T follicular helper cell (primary cell): ENCODE measurements around the gene ASCL1.

Experiments
- DNase-seq: peaks from one replicate; pipeline ENCODE4 v3.0.0-alpha.2; 2020; ENCODE audit warnings: low read depth

The ASCL1 gene

DNA sequence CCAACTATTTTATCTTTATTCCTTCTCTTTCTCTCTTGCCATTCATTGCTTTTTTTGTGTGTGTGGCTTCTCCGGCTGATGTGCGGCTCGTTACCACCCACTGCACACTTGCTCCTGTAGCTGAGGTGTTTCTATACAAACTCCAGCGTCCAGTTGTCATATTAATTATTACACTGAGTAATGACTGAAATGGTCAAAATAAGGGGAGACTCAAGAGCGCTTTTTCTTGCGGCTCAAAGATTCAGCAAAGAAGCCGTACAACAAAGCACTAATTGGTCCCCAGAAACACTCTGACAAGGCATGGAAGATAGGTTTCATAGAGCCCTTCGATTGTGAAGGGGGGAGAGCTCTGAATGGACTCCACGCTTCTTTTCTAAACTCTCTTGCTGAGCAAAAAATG lies 5.6 kb upstream of the ASCL1 start:
- DNase-seq = no peak

DNA sequence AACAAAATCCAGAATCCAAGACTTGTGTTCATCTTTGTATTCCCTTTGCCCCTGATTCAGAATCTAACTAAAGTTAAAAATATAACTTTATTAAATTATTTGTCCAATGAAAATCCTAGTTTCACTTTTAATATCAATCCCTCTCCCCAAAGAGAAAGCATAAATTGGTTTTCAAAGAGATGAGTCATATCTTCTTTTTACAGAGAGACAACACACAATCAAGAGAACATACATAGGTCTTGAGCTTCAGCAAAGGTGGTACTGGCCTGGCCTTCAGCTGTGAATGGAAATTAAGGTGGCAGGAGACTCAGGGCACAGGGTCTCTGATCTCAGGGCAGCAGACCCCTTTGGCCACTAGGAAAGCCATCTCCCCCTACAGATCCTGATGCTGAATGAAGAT lies 4.3 kb upstream of the ASCL1 start:
- DNase-seq = no peak

DNA sequence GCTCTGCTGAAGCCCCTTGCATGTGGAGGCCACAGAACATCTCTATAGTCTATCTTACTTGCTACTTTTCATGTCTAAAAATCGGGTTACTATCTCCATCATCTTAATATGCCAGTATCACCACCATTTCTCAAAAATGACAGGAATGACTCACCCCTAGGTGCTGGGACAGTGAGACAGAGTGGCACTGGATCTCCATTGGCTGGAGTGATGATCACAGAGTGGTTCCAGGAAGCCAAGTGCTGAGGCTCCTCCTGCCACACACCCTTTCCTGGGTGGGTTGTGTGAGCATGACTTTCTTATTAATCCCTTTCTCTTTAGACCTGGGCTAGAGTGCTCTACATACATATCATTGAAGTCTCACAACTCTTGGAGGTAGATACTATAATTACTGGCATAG lies 3.3 kb upstream of the ASCL1 start:
- no peak for DNase-seq

DNA sequence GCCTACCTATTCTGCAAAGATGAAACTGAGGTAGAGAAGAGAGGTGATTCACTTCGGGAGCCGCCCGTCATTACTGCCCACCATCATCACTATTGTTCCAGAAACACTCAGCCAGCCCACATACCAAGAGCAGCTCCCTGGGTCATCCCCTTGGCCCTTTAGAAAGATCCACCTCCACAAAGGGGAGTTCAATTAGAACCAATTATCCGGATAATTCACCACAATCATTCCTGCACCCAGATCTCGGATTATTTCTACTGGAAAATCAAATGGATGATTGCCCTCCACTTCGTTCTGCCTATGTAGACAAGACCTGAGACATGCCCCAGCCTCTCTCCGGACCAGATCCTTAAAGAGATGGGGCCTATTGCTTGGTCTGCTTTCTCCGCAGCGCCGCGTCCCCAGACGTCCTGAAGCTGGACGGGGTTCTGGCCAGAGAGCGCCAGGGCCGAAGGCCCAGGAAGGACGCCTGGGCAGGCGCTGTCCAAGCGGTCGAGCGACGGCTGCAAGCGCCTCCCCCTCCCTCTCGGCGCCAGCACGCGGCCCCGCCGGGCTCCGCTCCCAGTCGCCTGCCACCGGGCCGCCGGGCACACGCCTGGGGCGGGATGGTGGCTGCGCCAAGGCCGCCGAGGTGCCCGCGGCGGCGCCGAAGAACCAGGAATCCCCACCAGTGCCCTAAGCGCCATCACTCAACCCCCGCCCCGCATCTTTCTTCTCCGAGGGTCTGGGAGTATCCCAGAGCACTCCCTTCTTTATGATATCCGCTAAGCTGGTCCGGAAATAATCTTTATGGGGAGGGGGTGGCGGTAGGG lies 1.3 kb upstream of the ASCL1 start:
- DNase-seq = no peak

DNA sequence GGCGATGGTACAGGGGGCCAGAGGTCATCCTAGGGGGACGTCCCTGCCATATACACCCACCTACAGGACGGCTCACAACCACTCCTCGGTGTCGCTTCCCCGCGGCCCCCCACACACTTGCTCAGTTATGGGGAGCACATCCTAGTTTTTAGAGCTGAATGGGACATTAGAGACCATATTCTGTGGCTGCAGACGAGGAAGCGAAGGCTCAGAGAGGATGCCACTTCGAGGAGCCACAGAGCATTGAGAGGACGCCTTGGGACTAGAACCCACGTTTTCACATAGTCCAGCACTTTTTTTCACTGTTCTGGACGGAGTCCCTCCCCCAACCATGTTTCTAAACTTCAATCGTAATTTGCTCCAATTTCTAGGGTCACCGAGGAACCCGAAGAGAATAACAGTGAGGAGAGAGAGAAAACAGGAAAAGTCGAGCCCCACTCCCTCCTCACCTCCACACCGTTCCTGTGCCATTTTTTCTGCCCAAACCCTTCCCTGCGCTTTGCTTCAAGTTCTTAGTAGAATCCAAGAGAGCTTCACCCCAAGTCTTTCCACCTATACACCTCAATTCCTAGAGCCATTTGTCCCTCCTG lies 641 bp upstream of the ASCL1 start:
- DNase-seq = no peak

DNA sequence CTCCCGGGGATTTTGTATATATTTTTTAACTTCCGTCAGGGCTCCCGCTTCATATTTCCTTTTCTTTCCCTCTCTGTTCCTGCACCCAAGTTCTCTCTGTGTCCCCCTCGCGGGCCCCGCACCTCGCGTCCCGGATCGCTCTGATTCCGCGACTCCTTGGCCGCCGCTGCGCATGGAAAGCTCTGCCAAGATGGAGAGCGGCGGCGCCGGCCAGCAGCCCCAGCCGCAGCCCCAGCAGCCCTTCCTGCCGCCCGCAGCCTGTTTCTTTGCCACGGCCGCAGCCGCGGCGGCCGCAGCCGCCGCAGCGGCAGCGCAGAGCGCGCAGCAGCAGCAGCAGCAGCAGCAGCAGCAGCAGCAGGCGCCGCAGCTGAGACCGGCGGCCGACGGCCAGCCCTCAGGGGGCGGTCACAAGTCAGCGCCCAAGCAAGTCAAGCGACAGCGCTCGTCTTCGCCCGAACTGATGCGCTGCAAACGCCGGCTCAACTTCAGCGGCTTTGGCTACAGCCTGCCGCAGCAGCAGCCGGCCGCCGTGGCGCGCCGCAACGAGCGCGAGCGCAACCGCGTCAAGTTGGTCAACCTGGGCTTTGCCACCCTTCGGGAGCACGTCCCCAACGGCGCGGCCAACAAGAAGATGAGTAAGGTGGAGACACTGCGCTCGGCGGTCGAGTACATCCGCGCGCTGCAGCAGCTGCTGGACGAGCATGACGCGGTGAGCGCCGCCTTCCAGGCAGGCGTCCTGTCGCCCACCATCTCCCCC lies 777 bp downstream of the ASCL1 start:
- DNase-seq = no peak

DNA sequence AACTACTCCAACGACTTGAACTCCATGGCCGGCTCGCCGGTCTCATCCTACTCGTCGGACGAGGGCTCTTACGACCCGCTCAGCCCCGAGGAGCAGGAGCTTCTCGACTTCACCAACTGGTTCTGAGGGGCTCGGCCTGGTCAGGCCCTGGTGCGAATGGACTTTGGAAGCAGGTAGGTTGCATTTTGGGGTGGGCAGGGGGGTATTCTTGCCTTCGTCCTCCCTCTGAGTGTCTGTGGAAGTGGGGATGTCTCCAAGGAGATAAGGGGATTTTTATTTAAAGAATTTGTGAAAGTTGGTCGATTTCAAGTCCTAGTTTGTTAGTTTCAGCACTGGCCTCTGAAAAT lies 1.3 kb downstream of the ASCL1 start:
- DNase-seq = no peak

DNA sequence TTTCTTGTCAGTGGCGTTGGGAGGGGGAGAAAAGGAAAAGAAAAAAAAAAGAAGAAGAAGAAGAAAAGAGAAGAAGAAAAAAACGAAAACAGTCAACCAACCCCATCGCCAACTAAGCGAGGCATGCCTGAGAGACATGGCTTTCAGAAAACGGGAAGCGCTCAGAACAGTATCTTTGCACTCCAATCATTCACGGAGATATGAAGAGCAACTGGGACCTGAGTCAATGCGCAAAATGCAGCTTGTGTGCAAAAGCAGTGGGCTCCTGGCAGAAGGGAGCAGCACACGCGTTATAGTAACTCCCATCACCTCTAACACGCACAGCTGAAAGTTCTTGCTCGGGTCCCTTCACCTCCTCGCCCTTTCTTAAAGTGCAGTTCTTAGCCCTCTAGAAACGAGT lies 1.9 kb downstream of the ASCL1 start:
- no peak for DNase-seq

DNA sequence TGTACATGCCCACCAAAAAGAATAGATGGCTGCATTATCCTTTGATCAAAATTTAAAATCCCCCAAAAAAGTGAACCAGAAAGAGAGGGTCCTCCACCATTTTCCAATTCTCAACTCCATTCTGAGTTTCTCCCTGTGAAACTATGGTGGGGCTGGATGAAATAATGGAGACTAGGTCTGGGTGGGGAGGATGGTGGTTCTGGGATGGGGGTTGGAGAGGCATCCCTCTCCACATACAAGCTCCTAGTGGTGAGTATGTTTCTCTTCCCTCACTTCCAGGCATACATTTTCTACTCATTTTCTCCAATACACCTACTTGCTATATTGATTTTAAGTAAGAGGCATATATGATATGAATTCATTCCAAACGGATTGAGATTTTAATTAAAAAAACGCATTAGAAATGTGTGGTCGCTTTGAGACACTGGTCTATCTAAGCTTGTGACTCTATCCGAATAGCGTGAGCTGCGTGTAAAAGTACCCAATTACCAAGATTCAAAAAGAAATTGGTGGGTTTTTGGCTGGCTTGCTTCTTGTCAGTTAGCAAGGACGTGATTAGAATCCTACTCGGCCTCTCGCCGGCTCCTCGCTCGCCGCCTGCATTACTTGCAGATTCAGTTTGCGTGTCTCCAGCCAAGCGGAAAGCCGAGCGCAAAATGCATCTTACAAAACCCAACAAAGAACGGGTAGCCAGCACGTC lies 3.4 kb downstream of the ASCL1 start:
- DNase-seq = no peak

DNA sequence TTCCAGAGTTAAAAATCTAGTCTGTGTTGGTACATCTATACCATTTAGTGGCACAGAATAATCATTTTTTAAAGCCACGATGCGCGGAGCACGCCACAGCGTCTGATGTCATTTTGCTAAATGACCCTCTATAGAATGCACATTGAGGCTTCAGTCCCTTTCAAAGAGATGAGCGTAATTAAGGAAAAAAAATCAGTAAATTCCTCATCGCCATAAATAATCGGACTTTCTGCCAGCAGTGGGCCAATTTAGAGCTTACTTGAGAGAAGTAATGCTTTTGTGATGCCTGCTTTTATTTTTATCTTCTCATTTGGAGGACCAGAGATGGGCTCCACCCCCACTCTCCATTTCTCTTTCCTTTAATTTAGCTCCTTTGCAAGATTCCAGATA lies 4.0 kb downstream of the ASCL1 start:
- DNase-seq = no peak

DNA sequence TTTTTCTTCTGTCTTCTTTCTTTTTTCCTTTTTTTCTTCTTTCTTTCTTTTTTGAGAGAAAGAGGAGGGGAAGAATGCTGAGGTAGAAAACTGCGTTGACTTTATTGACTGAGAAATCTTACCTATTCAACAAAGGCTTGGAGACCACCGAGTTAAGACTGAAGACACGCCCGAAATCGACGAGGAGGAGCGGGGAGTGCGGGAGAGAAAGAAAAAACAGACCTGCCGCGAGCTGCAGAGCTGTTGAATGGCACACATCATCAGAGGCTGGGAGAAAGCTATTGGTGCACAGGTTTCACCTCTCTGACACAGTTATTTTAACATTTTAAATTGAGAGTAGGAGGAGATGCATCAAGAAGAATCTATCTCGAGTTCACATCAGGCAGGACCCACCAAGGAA lies 5.1 kb downstream of the ASCL1 start:
- no peak for DNase-seq

DNA sequence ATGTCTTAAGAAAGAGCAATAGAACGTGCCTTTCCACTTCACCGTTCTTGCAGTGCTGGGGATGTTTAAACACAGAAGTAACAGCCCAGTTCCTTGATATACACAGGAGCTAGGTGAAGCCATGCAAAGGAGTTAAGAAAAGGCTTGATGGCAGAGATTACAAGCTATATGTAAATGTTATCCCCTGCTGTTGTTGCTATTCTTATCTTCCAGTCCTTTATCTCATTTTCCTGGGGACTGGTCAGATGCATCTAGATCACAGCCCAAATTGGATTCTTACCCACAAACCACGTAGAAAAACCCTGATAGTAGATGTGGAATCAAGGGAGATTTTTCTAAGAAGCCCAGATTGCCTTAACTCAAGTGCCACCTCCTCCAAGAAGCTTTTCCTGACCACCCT lies 5.5 kb downstream of the ASCL1 start:
- no peak for DNase-seq

DNA sequence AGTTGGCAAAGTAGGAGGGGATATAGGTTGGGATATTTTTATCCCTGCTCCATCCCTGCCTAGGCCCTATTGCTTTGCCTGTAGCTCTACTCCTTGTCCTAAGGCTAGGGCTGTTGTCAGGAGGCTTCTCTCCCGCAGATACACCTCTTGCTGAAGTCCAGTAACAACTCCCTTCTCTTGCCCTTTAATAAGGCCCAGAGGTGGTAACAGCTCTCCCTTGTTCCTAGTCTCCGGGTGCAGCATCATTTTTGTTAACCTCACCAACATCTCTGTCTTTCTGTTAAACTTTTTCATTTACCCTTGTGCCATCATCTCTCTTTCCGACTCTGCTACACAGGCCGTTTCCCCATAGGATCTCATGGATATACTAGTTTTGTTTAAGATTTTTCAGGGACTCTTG lies 6.3 kb downstream of the ASCL1 start:
- DNase-seq = no peak

DNA sequence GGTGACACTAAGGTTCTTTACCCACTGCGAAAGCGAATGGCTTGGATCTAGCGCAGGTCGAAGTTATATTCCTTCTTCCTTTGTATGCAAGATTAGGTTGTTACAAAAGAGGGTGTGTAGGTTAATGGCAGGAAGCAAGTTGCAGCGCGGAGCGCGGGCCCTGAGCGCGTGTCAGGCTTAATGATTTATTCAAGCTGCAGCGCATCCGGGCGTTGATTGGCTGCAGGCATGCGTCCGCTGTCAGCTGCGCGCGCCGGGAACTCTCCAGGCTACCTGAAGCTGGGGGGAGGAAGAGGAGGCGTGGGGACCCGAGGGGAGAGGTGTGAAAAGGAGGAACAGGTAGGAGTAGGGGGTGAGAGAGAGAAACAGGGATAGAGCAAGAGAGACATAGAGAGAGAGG lies 7.4 kb downstream of the ASCL1 start:
- DNase-seq = no peak

DNA sequence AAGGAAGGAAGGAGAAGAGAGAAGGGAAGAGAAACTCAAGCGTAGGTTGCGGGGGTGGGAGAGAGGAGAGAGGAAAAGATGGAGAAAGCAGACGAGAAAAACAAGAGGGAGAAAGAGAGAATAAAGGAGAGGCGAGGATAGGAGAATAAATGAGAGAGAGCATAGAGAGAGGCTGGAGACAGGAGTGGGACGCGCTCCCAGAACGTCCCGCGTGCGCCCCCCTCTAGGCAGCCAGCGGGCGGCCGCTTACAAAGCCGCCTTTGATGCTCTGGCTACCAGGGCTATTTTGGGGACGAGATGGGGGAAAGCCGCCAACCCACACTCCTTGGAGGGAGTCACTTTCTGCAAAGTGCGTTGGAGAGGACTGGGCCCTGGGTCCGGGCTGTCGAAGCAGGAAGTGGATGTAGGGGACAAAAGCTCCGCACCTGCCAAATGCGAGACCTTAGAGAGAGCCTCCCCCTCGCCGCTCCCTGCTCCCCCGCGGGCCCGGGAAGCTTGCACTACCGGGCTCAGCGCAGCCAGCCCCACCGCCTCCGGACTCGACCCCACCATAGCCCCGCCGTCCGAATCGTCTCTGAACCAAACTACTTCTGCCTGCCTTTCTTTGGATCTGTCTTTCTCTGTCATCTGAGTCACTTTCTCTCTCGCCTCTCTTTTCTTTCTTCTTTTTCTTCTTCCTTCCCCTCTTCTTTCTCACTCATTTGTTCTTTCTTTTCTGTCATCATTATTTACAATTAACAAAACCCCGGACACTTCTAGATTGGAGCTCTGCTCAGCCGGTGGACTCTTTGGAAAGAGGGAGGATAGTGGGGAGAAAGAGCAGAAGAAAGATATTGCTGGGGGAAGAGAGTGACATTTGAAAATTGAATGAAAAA lies 8.0 kb downstream of the ASCL1 start:
- DNase-seq = no peak

DNA sequence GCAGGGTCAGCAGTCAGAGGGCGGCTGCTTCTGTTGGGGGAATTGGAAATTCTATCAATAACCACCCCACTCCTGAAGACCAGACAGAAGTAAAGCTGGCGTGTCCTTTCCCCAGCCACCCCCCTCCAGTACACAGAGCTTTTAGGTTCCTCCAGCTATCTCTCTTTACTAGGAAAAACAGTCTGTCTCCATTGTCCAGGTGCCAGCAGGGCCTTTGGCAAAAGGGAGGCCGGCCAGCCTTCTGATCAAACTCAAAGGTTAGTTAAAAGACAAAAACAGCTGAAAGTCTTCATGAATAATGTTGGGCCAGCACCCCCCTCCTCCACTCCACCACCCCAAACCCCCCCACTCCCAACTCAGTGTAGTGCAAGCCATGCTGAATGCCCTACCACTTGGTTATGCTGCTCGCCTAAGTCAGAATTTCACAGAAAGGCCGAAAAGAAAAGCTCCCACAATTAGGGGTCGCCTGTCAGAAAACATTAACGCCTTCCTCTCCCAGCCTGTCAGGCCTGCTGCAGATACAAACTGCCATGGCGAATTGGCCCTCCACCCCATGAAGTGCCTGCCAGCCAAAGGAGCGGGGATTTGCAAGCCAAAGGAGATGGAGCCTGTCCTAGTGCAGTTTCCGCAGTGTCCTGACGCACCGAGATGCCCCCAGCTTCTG lies 8.9 kb downstream of the ASCL1 start:
- DNase-seq = no peak

DNA sequence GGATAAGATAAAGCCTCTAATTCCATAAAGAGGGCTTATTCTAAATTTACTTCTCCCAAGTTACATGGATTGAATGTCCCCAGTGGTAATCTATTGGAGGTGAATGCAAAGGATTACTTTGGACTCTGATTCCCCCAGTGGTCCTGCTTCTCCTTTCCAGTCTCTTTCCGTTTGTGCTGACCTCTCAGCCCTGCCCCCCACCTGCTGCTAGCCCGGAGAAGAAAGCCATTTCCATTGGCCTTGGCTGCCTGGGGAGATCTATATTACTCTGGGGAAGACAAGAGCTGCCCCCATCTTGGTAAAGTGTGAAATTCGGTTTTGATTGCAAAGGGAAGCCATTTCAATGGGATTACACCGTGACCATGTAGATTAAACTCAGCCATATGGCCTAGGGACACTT lies 13.3 kb downstream of the ASCL1 start:
- DNase-seq = no peak

DNA sequence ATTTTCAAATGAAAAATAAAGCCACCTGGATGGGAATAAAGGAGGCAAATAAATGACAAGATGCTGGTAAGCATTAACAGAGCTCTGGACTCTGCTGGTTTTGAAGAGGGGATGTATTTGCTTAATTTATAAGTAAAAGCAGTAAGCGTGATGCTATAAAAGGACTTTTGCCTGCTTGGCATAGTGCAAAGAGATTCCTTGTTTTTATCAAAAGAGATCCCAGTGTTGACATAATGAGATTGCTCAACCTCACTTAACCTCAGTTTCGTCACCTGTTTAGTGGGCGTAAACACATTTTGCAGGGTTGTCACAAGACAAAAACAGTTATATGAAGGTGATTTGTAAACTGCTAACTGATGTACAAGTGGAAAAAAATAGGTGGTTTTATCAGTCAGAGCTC lies 13.8 kb downstream of the ASCL1 start:
- no peak for DNase-seq

DNA sequence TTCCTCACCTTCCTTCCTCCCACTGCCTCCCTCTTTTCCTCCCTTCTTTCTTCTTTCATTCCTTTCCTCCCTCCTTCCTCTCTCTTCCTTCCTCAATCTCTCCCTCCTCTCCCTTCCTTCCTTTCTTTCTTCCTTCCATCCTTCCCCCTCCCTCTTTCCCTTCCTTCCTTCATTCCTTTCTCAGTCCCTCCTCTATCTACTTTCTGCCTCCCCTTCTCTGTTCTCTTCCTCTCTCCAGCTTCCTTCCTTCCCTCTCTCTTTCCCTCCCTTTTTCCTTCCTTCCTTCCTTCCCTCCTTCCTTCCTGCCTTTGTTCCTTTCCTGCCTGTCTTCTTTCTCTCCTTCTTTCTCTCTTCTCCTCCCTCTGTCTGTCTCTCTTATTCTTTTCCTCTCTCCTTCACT lies 16.1 kb downstream of the ASCL1 start:
- DNase-seq = no peak

DNA sequence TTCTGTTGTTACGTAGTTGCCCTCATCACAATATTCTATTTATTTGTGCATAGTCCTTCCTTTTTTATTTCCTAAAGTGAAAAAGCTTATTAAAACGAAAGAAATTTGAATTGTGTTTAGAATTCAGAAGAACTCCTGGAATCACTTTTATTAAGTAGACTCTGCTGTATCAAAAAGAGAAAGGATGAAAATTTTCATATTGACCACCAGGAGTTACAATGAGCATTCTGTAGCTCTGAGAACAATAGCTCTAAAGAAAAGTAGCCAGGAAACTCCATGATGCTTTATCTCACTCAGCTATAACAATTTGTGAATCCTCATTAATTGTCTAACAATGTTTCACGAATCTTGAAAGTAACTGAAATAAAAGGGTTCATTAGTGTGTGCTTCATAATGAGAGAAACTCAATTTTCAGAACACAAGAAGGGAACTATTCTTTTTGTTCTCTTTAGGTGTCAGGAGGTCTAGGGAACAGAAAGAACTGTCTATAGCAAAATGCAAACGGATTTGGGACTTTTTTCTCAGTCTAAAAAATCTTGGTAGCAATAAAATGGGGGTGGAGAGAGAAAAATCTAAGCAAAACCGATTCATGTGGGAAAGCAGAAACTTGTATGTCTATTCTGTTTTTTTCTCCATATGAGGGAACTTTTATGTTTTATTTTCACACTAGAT lies 19.3 kb downstream of the ASCL1 start:
- no peak for DNase-seq
